Germinal center (tissue), 1 donor: Measurements from ENCODE around the gene SORCS3.

ENCODE experiments used
- DNase-seq: peaks from one replicate; pipeline ENCODE4 v3.0.0; 2012; ENCODE audit warnings: mixed read lengths, low spot score

SORCS3 gene

DNA sequence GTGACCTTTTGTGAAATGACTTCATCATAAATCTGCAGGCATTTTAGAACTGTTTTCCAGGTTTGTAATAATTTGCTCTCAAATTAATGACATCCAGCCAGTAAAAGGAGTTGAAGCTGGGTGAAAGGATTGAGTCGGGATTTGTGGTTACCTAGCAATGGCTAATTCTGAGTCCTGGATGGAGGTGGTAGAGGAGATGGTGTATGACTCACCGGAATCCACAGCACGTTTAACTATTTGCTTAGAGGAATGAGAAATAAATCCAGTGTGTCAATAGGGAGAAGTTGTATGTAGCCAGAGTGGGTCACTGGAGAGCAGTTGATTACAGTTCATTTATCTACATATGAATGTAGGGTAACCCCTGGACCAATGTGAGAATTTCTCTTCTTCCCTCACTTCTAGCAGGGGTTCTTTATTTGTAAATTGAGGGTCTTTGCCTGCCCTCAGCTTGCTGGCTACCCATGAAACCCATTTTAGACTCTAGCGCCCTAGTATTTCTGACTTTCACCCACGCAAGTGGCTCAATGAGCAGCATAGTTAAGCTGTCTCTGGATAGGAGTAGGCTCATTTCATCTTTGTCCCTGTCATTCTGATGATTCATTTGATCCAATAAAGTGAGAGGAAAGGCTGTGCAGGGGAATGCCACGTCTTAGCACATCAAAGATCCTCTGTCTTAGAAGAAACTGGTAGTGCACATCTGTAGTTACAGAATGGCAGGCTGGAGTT, 547.8 kb downstream of the SORCS3 start:
- DNase-seq: no peak

DNA sequence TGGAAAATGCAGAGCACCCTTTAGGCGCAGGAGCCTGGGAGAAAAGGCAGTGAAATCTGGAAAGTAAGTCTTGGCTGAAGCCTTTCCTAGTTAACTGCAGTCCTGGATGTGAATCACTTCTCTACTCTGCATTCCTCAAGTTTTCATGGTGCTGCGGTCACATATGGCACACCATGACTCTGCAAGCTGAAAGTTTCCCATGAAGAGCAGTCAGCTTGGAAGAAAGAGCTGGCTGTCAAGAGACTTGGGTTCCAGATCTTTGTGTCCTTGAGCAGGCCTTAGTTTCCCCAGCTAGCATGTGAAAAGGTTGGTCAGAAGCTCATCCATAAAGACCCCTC, 548.3 kb downstream of the SORCS3 start:
- no peak for DNase-seq

DNA sequence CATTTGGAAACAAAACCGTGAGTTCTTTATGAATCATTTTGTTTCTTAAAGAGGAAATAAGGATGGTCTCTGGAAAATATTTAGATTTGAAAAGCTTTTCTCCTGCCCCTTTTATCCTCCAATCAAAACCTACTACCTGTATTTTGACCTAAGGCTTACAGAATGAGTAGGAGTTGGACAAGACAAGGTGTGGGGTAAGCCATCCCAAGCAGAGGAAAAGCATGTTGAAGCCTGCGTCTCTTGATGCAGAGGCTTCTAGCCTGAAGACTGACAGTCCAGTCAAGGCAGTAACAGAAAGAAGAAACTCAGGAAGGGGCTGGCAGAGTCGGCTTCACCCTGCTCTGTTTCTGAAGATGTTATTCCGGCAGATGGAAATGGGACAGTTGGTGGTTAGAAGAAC, 551.1 kb downstream of the SORCS3 start:
- no peak for DNase-seq

DNA sequence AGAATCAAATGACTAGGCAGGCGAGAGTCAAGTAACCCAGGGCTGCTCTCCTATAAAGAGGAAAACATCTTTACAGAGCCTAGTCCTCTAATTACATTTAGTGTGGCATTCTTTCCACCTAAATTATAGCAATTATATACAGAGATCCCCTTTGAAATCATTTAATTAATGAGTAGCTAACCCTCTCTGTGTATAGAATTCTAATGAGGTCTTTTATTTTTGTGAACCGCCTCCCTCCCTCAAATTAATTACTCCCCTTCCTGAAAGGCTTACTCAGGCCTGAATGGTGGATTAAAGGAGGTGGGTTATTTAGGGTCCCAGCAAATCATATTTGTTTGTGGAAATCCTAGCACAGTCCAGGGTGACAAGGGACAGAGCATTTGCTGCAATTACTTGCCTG, 551.8 kb downstream of the SORCS3 start:
- DNase-seq: no peak

DNA sequence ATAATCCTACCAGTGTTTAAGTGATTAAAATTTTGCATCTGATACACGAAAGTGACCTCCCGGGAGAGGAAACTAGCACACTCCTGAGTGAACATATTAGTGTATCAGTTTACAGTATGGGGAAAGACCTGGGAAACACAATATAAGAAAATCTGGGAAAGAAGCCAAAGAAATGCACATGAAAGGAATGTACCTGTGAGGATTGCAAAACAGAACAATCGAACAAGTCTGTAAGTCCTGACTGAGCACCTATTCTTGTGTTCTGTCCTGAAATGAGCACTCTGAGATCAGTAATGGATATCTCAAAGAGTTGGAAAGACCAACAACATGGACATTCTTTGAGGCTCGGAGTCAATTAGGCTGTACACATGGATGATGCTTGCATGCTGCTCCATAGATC, 554.7 kb downstream of the SORCS3 start:
- no peak for DNase-seq

DNA sequence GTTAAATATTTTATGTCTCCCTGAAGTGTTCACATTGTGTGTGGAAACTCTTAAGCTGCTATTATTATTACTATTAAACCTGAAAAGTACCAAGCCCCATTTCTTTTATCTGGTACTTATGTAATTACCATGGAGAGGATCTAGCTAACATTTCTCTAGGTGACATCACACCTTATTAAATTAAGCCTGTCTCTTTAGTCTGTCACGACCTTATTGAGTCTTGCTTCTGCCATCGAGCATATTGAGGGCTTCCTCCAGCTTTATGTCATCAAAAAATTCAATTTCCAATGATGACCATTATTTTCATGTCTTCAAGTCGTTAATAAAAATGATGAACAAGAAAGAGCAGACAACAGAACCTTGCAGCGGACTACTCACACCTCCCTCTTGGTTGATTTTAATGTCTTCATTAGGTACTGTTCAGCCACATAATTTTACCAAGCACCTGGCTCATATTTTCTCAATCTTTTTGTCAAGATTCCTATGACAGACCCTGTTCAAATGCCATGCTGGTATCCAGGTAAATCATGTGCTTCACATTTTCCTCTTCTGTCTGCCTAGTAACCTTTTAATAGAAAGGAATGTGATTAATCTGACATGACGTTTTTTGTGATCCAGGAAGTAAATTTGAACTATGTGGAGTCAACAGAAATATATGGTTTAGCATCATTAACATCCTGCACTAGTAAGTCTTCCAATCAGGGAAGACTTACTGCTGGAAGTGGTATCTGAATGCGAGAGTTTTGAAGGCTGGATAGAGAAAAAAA, 556.7 kb downstream of the SORCS3 start:
- no peak for DNase-seq

DNA sequence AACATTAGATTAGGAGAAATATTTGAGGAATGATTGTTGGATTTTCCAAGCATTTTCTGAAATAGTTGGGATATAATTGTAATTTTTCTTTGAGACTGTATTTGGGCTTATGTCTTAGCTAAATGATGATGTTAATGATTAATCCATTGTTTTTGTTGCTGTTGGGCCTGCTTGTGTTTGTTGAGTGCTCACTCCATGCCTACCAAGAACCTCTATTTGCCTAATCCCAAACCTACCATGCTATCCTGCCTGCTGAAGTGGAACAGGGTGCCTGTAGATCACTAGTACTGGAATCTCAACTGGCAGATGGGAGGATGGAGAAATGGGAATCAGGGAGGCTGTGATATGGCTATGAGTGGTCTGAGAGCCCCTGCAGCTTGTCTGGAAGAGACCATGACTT, 565.5 kb downstream of the SORCS3 start:
- DNase-seq: no peak

DNA sequence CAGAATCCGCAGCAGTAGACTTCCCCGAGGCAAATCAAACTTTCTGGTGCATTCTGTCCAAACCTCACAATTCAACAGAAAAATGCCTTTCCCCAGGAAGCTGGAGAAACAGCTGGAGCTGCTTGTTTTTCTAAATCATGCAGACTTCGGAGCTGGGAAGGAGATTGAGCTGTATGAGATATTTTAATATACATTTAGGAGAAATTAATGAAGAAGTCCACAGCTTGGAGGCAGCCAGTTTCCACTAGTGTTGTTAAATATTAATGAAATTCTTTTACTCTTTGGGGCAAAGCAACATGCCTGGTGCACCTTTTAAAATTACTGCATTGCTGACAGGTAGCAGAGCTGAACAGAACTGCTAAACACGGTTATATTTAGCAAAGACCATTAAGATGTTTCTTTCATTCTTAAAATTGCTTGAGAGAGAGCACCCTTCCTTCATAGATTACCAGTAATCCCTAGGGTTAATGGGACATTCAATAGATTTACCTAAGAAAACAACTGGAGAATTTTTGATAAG, 566.4 kb downstream of the SORCS3 start:
- DNase-seq: no peak

DNA sequence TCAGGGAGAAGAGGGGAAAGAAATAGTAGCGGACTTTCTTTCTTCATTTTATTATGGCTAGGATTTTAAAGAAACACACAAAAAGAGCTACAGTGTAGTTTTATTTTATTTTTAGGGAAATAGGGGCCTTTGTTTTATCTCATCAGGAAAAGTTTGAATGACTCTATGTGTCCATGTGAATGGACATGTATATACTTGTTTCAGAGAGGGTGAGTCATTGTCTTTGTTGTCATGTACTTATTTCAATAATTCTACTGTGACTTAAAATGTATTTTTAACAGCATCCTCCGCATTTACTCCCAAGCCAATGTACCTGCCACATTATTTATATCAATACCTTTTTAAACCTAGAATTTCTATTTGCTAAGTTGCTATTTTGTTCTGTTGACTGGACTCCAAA, 569.5 kb downstream of the SORCS3 start:
- DNase-seq: no peak

DNA sequence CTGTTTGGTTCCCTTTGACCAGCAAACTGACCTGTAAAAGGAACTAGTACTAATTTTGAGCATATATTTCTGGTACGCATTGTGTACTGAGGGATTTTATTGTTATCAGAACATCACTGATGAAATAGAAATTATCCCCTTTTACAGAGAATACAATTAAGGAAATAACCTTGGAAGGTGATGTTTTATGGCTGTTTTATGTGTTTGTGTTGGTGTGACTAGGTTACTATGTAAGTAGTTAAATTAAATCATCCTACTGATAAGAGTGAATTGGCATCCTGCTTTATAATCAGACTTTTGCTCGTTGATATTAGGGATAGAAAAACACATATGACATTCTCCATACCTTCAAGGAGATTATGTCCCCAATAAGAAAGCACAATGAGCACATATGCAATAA, 596.6 kb downstream of the SORCS3 start:
- no peak for DNase-seq

DNA sequence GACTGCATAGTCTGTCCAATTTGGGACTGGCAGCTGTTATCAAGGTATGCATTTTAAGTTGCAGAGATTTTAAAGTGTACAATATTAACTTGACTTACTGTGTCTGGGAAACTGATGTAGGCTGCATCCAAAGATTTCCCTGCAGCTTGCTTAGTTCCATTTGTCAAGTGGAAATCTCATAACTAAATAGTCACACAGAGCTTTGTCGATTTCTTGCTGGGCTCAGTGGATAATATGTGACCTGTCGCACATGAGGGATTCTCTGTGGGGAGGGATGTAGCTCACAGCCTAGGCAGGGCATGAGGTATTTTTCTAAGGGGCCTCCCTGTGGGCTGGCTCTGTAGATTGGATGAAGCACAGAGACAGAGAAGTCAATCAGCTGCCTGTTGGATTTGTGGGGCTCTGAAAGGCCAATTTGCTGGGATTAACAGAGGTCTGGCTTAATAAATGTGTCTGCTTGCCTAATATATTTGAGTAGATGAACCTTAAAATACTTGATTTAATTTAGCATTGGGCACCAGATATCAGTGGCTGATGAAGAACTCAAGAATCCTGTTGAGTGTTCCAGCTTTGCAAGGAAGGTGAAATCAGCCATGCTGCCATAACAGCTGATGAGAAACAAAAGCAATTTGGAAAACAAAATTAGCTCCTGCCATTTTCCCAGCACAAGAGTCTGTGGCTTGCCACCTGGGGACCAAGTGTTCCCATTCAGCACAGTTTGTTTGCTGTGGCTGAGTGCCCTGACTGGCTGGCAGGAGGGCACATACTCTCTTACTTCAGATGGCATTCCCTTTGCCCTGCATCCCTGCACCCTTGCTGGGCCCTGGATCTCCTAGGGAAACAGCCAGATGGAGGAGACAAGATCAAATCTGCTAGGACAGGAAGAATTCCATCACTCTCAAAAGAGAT, 598.5 kb downstream of the SORCS3 start:
- no peak for DNase-seq

DNA sequence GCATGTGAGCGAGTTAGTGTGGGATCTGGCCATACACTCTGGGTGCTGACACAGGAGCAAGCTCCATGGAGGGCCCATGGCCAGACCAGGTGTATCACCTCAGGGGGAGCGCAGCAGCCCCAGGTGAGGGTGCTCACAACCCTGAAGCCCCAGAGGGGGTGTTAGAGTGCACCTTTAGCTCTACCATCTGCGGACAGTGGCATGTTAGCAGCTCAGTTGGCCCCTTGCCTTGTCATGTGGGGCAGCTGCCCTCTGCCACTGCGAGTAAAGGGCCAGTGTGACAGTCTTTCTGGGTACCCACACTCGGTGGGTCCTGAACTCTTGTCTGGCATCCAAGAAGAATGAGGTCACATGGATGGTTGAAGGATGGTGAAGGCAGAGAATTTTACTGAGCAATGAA, 600.2 kb downstream of the SORCS3 start:
- no peak for DNase-seq

DNA sequence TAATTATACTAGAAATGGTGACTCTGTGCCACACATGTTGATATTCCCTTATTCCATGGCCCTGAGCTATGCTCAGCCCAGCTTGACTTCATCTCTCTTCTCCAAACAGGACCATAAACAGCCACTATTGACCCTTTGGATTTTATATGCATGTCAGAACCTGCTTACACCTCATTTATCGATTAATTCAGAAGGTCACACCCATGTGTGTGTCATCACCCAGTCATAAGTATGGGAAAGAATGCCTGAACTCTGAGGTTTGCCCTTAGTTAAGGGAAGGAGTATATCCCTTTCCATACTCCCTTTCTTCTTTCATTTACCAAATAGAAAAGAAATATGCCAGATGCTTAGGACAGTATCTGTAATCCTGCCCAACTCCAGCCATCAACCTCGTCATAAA, 602.3 kb downstream of the SORCS3 start:
- DNase-seq: no peak

DNA sequence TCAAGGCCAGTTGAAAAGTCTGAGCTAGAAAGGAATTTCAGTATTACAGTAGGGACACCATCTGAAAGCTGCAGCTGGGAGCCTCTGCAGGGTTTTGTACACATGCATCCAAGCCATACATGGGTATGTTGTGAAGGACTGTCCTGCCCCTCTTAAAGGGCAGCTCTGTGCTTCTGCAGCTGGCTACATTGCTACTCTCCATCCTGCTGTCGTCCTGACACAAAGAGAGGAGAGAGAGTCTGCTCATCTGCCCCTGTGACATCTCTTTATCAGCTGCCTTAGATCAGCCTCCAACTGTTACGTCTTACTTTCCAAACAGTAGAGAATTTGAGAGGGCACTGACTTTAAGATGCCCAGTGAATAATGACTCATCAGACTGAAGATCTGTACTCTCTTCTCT, 602.7 kb downstream of the SORCS3 start:
- DNase-seq: no peak

DNA sequence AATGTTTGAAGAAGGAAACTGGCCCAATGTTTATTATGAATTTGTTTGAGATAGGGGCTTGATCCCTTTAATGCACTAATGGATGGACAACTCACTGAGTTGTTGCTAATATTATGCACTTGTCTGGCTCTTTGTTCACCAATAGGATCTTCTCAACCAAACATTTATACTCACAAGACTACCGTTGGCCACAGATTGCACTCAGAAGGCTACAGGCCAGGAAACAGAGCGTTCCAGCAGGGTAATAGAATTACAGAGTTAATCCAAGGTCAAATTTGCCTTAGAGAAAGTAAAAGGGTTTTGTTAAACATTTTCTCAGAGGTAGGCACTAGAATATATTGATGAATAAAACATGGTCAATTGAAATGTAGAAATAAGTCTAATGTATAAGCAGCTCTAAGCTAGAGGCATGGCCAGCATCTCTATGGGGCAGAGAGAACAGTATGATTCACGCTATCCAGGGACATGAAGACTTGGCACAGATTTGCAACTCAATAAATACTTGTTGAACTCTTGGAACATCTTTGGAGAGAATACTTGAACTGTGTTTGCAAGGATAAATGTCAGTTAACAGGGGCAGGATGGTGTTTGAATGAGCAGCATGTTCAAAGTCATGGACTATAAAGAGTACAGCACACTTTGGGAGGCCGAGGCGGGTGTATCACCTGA, 606.9 kb downstream of the SORCS3 start:
- DNase-seq: no peak

DNA sequence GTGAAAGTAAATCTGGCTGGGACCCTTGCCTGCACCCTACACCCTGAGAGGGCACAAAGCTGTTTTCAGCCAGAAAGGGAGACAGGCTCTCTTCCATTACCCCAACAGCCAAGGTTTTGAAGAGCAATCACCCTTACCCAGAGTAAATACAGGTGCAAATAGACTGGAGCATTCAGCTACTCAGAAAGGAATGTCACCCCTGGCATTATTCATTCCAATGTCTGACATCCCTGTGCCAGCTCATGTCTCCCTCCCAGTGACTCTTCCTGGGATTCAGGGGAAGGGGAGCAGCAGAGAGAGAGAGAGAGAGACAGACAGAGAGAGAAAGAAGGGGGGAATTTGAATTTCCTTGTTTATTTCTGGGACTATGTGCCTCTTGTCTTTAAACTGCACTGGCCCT, 611.8 kb downstream of the SORCS3 start:
- DNase-seq: no peak

DNA sequence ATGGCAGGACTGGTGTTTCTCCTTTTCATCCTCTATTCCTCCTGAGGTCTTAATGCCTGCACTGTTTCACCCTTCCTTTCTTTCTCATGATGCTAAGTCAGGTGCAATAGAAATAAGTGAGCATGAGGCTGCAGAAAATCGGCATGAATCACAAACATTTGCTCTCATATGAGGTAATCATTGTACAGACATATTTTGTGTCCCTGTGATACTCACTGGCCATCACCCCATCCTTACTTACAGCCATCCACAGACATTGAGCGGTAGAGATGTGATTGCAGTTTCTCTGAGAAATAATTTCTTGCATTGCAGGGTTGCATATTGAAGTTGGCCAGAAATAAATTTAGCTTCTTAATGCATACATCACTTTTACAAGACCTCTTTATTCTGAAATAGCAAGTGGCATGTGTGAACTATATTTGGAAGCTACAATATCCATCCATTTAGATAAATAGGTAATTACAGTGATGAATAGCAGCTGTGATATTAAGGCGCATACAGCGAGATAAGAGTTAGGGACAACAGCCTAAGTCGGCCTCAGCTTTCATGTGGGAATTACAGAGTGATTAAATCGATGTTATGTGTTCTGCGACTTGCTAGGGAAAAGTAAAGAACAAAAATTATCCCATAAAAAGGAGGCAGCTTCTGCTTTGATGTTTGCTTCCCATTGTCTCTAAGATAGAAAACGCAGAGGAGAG, 612.6 kb downstream of the SORCS3 start:
- DNase-seq: no peak

DNA sequence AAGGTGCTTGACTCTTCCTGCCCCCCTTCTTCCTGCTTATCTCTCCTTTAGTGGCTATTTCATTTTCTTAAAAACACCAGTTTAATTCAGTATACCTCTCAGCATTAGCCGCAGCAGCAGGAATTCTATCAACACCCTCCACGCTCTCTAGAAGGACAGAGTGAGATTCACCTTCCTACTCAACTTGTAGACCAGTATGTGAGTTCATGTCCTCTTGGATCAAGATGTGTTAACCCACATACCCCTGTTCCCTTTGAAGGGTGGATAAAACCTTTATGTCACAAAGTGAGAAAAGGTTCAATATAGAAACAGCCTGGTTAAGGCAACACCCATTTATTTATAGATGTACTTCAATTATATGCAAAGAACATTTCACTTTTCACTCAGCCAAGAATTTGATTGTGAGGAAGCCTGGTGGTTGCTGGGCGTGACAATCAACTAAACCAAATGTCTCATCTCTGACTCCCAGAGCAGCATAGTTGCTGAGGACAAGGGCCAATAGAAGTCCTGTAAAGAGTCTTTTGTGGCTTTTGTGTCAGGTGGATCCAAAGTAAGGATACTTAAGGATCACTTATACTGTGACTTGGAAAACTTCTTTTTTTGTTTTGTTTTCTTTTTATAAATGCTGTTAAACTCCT, 617.1 kb downstream of the SORCS3 start:
- no peak for DNase-seq

DNA sequence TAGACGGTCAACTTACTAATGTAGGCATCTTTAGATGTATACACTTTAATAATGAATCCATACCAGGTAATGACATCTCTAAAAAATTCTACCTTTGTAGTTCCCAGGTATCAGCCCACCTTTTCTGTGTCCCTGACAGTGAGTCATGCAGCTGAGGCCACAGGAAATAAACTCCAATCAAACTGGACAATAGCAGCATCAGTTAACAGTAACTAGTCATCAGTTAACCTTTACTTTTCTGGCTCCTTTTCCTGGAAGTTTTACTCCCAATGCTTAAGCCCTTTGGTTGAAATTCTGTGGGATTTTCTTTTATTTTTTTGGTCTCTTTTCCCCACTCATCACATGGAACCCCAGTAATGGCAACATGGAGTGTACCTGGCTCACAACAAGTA, 617.6 kb downstream of the SORCS3 start:
- DNase-seq: no peak

DNA sequence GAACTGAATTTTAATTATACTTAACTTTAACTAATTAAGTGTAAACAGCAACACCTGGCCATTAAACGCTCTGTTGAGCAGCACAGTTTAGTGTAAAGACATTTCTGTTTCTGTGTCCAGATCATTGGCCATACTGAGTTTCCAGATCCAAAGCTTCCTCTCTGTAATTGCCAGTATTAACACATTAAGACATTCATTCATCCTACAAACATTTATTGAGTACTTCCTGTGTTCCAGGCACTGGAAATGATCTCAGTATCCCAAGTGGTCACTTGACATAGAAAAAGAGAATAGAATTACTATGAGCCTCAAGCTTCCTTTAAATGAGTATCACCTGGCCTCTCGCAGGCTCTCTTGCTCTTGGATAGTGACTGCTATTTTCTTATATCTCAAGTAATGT, 618.1 kb downstream of the SORCS3 start:
- no peak for DNase-seq

DNA sequence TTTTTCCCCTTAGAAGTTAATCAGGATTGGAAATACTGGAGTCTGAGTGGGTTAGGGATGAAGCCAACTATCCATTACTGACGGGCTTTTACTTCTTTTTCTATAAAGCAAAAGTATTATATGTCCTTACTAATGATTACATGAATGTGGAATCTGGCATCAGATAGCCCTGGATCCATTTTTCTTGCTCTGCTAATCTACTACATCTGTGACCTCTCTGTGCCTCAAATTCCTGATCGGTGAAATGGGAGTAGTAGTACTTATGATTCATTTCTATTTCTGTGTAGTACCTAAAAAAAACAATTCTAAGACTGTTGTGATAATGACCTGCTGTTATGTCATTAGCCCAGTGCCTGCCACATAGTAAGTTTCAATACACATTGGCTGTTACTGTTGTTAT, 621.6 kb downstream of the SORCS3 start:
- DNase-seq: no peak
